HEK293 (cell line): Measurements from ENCODE around the gene CHD2.

Source experiments
- CTCF ChIA-PET: fragments of 350-600 bp; formaldehyde crosslinking; extraction: SDS; loops from one replicate; lab custom pipeline; 2021; ENCODE audit warnings: antibody characterized with exemption; lab: Yijun Ruan, JAX
- POLR2A ChIA-PET: fragments of 300-600 bp; formaldehyde crosslinking; extraction: SDS; loops from one replicate; lab custom pipeline; 2020; ENCODE audit warnings: antibody characterized with exemption, inconsistent platforms; lab: Yijun Ruan, JAX
- H3K27ac ChIP-seq: fragments of 200-500 bp; sonication (Bioruptor generic); 2 replicates; pipeline ENCODE4 v1.5.1; 2014; ENCODE audit warnings: low read depth, low read length, control low read depth, inconsistent platforms; ENCODE audit errors: extremely low read depth
- H3K36me3 ChIP-seq, 2 experiments: fragments of 200-500 bp in 1 of 2; sonication (Bioruptor generic) in 1 of 2; 1 replicate in 1 of 2; 2 replicates in 1 of 2; pipeline ENCODE4 v1.5.1; 2014 to 2017; ENCODE audit warnings: inconsistent platforms in 2 of 2, low read length in 2 of 2; ENCODE audit not compliant: control insufficient read depth in 2 of 2, insufficient read depth in 1 of 2
- H3K4me1 ChIP-seq: fragments of 200-500 bp; sonication (Bioruptor generic); 2 replicates; pipeline ENCODE4 v1.5.1; 2014; ENCODE audit warnings: mild to moderate bottlenecking, low read length, inconsistent platforms; ENCODE audit not compliant: control insufficient read depth, insufficient read depth
- H3K4me3 ChIP-seq: 2 replicates; pipeline ENCODE4 v1.5.1; 2011; ENCODE audit warnings: low read depth, mild to moderate bottlenecking, control low read depth, low read length, moderate library complexity
- H3K9me3 ChIP-seq: fragments of 200-500 bp; sonication (Bioruptor generic); 2 replicates; pipeline ENCODE4 v1.5.1; 2014; ENCODE audit warnings: low read depth, low read length, inconsistent platforms; ENCODE audit not compliant: control insufficient read depth, insufficient read depth
- BCL11A ChIP-seq: fragments of 450-650 bp; formaldehyde crosslinking; IDR thresholded peaks from 2 replicates; pipeline ENCODE4 v1.5.1; 2016; ENCODE audit warnings: low read depth, missing biosample characterization, missing genetic modification characterization
- FEZF1 ChIP-seq: fragments of 450-650 bp; formaldehyde crosslinking; IDR thresholded peaks from 2 replicates; pipeline ENCODE4 v1.5.1; 2016; ENCODE audit warnings: missing biosample characterization, missing genetic modification characterization
- GFI1B ChIP-seq: fragments of 450-650 bp; formaldehyde crosslinking; IDR thresholded peaks from 2 replicates; pipeline ENCODE4 v1.5.1; 2016; ENCODE audit warnings: missing biosample characterization, missing genetic modification characterization
- HIC1 ChIP-seq: fragments of 450-650 bp; formaldehyde crosslinking; IDR thresholded peaks from 2 replicates; pipeline ENCODE4 v1.5.1; 2016; ENCODE audit warnings: missing biosample characterization, missing genetic modification characterization
- HOXD13 ChIP-seq: sonication (generic); formaldehyde crosslinking; IDR thresholded peaks from 2 replicates; pipeline ENCODE4 v1.8.0; 2022; ENCODE audit warnings: missing genetic modification reagents, borderline replicate concordance
- KLF10 ChIP-seq: fragments of 450-650 bp; IDR thresholded peaks from 2 replicates; pipeline ENCODE4 v1.5.1; 2018; ENCODE audit warnings: missing biosample characterization, mild to moderate bottlenecking, missing genetic modification characterization
- KLF16 ChIP-seq: fragments of 450-650 bp; formaldehyde crosslinking; IDR thresholded peaks from 2 replicates; pipeline ENCODE4 v1.5.1; 2017; ENCODE audit warnings: missing biosample characterization, missing genetic modification characterization
- KLF7 ChIP-seq: fragments of 450-650 bp; formaldehyde crosslinking; IDR thresholded peaks from 2 replicates; pipeline ENCODE4 v1.5.1; 2016; ENCODE audit warnings: missing biosample characterization, missing genetic modification characterization, borderline replicate concordance
- SCRT1 ChIP-seq: fragments of 450-650 bp; formaldehyde crosslinking; IDR thresholded peaks from 2 replicates; pipeline ENCODE4 v1.5.1; 2016; ENCODE audit warnings: missing biosample characterization, missing genetic modification characterization, borderline replicate concordance
- SP2 ChIP-seq: fragments of 450-650 bp; formaldehyde crosslinking; IDR thresholded peaks from 2 replicates; pipeline ENCODE4 v1.5.1; 2016; ENCODE audit warnings: missing biosample characterization, missing genetic modification characterization
- TSHZ1 ChIP-seq: fragments of 450-650 bp; formaldehyde crosslinking; IDR thresholded peaks from 2 replicates; pipeline ENCODE4 v1.5.1; 2016; ENCODE audit warnings: missing biosample characterization, missing genetic modification characterization, borderline replicate concordance
- YY2 ChIP-seq: fragments of 450-650 bp; formaldehyde crosslinking; IDR thresholded peaks from 2 replicates; pipeline ENCODE4 v1.5.1; 2016; ENCODE audit warnings: missing biosample characterization, missing genetic modification characterization
- ZFHX2 ChIP-seq: fragments of 450-650 bp; formaldehyde crosslinking; conservative IDR thresholded peaks from 2 replicates; pipeline ENCODE4 v1.5.1; 2016; ENCODE audit warnings: missing biosample characterization, missing genetic modification characterization
- ZFP69B ChIP-seq: fragments of 450-650 bp; formaldehyde crosslinking; IDR thresholded peaks from 2 replicates; pipeline ENCODE4 v1.5.1; 2016; ENCODE audit warnings: missing biosample characterization, missing genetic modification characterization
- ZIC2 ChIP-seq: fragments of 450-650 bp; formaldehyde crosslinking; IDR thresholded peaks from 2 replicates; pipeline ENCODE4 v1.5.1; 2016; ENCODE audit warnings: missing biosample characterization, missing genetic modification characterization
- ZNF140 ChIP-seq: fragments of 450-650 bp; formaldehyde crosslinking; IDR thresholded peaks from 2 replicates; pipeline ENCODE4 v1.5.1; 2016; ENCODE audit warnings: missing biosample characterization, missing genetic modification characterization
- ZNF155 ChIP-seq: fragments of 450-650 bp; formaldehyde crosslinking; IDR thresholded peaks from 2 replicates; pipeline ENCODE4 v1.5.1; 2016; ENCODE audit warnings: missing biosample characterization, missing genetic modification characterization
- ZNF174 ChIP-seq: fragments of 450-650 bp; formaldehyde crosslinking; IDR thresholded peaks from 2 replicates; pipeline ENCODE4 v1.5.0; 2017; ENCODE audit warnings: missing biosample characterization, mild to moderate bottlenecking, missing genetic modification characterization
- ZNF248 ChIP-seq: fragments of 450-650 bp; formaldehyde crosslinking; IDR thresholded peaks from 2 replicates; pipeline ENCODE4 v1.5.1; 2017; ENCODE audit warnings: missing biosample characterization, missing genetic modification characterization
- ZNF391 ChIP-seq: fragments of 450-650 bp; formaldehyde crosslinking; IDR thresholded peaks from 2 replicates; pipeline ENCODE4 v1.5.1; 2016; ENCODE audit warnings: low read depth, missing biosample characterization, missing genetic modification characterization, borderline replicate concordance
- ZNF501 ChIP-seq: fragments of 450-650 bp; formaldehyde crosslinking; IDR thresholded peaks from 2 replicates; pipeline ENCODE4 v1.5.1; 2016; ENCODE audit warnings: missing biosample characterization, missing genetic modification characterization
- ZNF510 ChIP-seq: fragments of 450-650 bp; formaldehyde crosslinking; IDR thresholded peaks from 2 replicates; pipeline ENCODE4 v1.5.1; 2018; ENCODE audit warnings: mild to moderate bottlenecking, missing genetic modification characterization, missing biosample characterization; ENCODE audit not compliant: insufficient replicate concordance
- ZNF521 ChIP-seq: fragments of 450-650 bp; formaldehyde crosslinking; IDR thresholded peaks from 2 replicates; pipeline ENCODE4 v1.5.1; 2017; ENCODE audit warnings: missing biosample characterization, mild to moderate bottlenecking, missing genetic modification characterization
- ZNF670 ChIP-seq: fragments of 450-650 bp; formaldehyde crosslinking; IDR thresholded peaks from 2 replicates; pipeline ENCODE4 v1.5.1; 2016; ENCODE audit warnings: missing biosample characterization, missing genetic modification characterization, low read depth
- ZNF701 ChIP-seq: fragments of 450-650 bp; formaldehyde crosslinking; IDR thresholded peaks from 2 replicates; pipeline ENCODE4 v1.5.1; 2016; ENCODE audit warnings: missing biosample characterization, missing genetic modification characterization
- ZSCAN23 ChIP-seq: fragments of 450-650 bp; formaldehyde crosslinking; IDR thresholded peaks from 2 replicates; pipeline ENCODE4 v1.5.1; 2016; ENCODE audit warnings: missing biosample characterization, missing genetic modification characterization
- TF ChIP-seq, protein P1 (sequence below): fragments of 450-650 bp; formaldehyde crosslinking; IDR thresholded peaks from 2 replicates; pipeline ENCODE4 v1.5.1; 2016; ENCODE audit warnings: missing biosample characterization, missing genetic modification characterization
- TF ChIP-seq, protein P2 (sequence below): fragments of 450-650 bp; formaldehyde crosslinking; IDR thresholded peaks from 2 replicates; pipeline ENCODE4 v1.5.1; 2016; ENCODE audit warnings: missing biosample characterization, missing genetic modification characterization

The CHD2 gene

DNA sequence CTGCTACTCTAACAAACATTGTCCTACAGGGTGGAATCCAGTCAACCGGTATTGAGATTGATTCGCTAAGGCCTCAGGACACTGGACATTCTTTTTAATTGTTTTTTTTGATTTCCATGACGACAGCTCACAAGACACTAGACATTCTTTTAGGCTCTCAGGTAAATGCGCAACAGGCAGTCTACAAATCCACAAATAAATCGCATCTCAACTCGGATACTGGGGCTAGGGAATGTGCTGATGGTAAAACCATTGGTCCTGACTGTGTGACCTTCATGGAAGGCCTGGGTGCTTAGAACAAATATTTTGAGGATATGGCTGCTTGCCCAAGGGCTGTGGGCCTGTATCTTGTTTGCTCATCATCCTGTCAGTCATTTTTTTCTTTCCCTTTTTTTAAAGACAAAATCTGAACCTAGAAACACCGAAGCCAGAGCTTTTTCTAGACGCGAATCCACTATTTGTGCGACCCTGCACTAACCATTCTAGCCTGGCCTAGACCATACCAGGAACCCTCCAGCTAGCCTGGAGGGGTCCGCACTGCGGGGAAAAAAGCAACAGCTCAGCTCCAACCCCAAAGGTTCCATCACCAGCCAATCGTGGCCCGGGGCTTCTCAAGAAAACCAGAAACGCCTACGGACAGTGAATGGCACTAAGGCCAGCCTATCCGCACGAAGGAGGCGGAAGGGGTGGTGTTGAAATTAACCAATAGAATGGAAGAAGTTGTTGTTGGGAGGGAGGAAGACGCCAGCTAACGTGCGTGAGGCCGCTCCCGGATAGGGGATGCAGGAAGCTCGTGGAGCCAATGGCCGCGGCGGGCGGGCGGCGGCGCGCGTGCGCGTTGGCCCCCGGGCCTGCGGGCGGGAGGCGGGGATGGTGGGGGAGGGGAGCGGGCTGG lies 18.1 kb upstream of the CHD2 start (continued):
- TF ChIP-seq, protein P1, sequence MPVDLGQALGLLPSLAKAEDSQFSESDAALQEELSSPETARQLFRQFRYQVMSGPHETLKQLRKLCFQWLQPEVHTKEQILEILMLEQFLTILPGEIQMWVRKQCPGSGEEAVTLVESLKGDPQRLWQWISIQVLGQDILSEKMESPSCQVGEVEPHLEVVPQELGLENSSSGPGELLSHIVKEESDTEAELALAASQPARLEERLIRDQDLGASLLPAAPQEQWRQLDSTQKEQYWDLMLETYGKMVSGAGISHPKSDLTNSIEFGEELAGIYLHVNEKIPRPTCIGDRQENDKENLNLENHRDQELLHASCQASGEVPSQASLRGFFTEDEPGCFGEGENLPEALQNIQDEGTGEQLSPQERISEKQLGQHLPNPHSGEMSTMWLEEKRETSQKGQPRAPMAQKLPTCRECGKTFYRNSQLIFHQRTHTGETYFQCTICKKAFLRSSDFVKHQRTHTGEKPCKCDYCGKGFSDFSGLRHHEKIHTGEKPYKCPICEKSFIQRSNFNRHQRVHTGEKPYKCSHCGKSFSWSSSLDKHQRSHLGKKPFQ: no peak
- TF ChIP-seq ZNF155 (tag by site-specific recombination) (no peak), ZNF174 (tag by site-specific recombination) (no peak), ZNF521 (no peak), KLF7 (tag by site-specific recombination) (no peak), ZIC2 (tag by site-specific recombination) (peak; percentile 21; the same call in 1 of the 2 replicates), BCL11A (tag by site-specific recombination) (no peak), ZNF701 (no peak), ZNF510 (no peak), ZFHX2 (tag by site-specific recombination) (peak; percentile 67), ZSCAN23 (tag by site-specific recombination) (no peak), HOXD13 (CRISPR knock-in tag) (no peak), SCRT1 (tag by site-specific recombination) (no peak), KLF10 (peak; percentile 67; the same call in 1 of the 2 replicates), SP2 (tag by site-specific recombination) (peak; percentile 98), ZNF501 (tag by site-specific recombination) (0 out of 2 replicates have a peak, but pooled peaks have one; percentile 44), ZNF670 (tag by site-specific recombination) (no peak), GFI1B (no peak), ZFP69B (tag by site-specific recombination) (peak; percentile 32; the same call in 1 of the 2 replicates), FEZF1 (tag by site-specific recombination) (no peak)
- TF ChIP-seq, protein P2, sequence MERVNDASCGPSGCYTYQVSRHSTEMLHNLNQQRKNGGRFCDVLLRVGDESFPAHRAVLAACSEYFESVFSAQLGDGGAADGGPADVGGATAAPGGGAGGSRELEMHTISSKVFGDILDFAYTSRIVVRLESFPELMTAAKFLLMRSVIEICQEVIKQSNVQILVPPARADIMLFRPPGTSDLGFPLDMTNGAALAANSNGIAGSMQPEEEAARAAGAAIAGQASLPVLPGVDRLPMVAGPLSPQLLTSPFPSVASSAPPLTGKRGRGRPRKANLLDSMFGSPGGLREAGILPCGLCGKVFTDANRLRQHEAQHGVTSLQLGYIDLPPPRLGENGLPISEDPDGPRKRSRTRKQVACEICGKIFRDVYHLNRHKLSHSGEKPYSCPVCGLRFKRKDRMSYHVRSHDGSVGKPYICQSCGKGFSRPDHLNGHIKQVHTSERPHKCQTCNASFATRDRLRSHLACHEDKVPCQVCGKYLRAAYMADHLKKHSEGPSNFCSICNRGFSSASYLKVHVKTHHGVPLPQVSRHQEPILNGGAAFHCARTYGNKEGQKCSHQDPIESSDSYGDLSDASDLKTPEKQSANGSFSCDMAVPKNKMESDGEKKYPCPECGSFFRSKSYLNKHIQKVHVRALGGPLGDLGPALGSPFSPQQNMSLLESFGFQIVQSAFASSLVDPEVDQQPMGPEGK (tag by site-specific recombination): peak; percentile 54
- TF ChIP-seq, all 188 proteins: peak for 33

DNA sequence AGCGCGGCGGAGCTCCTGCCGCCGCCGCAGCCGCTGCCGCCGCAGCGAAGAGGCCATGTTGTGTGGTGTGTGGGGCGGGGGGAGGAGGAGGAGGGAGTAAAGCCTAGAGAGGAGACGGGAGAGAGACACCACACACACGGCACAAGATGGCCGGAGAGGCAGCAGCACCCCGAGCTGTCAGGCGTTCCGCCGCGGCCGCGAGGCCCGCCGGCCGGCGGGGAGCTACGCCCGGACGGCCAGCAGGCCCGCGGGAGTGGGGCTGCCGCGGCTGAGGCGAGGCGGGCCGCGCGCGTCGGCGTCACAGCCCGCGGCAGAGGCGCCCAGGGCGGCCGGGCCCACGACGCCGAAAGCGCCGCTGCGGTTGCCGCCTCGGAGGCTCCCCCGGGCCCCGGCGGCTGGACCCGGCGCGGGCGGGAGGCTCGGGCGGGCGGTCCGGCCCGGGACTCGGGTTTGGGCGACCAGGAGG lies 17.4 kb upstream of the CHD2 start:
- ChIA-PET POLR2A (interaction anchor here (0.5 to 9.3 kb wide), 37 partner anchors 8 to 1993 kb away, joined by 3 to 280 read pairs (median 8); partner anchors contain the start of gene CHD2), CTCF (interaction anchor here (0.6 to 2.5 kb wide), 15 partner anchors 13 to 1354 kb away, joined by 3 to 15 read pairs (median 4); partner anchors contain the start of gene CHD2)
- Histone ChIP-seq H3K36me3 (peaks cover 17 to 21% of the 10 kb centered on the region in 2 experiments), H3K27ac (peak overlapping the region; percentile 99), H3K9me3 (no peaks in the 10 kb centered on the region), H3K4me1 (peaks cover 28% of the 10 kb centered on the region), H3K4me3 (peak overlapping the region; percentile 86)
- TF ChIP-seq HIC1 (tag by site-specific recombination) (no peak), TSHZ1 (tag by site-specific recombination) (peak; percentile 45; the same call in 1 of the 2 replicates), YY2 (tag by site-specific recombination) (peak; percentile 78), ZNF391 (tag by site-specific recombination) (no peak), KLF16 (tag by site-specific recombination) (peak; percentile 23; the same call in 1 of the 2 replicates), ZNF140 (tag by site-specific recombination) (no peak), ZNF248 (tag by site-specific recombination) (no peak)
